ENCODE data around the gene MIF.

DNA sequence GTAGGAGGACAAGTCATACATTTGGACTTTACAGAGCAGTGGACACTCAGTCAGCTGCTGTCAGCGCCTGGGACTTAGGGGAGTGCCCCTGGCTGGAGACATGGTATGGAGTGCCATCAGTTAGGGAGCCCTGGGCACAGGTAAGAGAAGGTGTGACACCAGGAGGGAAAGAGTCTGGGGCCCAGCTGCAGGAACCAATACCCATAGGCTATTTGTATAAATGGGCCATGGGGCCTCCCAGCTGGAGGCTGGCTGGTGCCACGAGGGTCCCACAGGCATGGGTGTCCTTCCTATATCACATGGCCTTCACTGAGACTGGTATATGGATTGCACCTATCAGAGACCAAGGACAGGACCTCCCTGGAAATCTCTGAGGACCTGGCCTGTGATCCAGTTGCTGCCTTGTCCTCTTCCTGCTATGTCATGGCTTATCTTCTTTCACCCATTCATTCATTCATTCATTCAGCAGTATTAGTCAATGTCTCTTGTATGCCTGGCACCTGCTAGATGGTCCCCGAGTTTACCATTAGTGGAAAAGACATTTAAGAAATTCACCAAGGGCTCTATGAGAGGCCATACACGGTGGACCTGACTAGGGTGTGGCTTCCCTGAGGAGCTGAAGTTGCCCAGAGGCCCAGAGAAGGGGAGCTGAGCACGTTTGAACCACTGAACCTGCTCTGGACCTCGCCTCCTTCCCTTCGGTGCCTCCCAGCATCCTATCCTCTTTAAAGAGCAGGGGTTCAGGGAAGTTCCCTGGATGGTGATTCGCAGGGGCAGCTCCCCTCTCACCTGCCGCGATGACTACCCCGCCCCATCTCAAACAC is 850 bp upstream of the MIF start:
- TF ChIP-seq POLR2A (IDR thresholded peaks at IDR 0.05): no peak
- TF ChIP-seq, protein P1, sequence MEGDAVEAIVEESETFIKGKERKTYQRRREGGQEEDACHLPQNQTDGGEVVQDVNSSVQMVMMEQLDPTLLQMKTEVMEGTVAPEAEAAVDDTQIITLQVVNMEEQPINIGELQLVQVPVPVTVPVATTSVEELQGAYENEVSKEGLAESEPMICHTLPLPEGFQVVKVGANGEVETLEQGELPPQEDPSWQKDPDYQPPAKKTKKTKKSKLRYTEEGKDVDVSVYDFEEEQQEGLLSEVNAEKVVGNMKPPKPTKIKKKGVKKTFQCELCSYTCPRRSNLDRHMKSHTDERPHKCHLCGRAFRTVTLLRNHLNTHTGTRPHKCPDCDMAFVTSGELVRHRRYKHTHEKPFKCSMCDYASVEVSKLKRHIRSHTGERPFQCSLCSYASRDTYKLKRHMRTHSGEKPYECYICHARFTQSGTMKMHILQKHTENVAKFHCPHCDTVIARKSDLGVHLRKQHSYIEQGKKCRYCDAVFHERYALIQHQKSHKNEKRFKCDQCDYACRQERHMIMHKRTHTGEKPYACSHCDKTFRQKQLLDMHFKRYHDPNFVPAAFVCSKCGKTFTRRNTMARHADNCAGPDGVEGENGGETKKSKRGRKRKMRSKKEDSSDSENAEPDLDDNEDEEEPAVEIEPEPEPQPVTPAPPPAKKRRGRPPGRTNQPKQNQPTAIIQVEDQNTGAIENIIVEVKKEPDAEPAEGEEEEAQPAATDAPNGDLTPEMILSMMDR (IDR thresholded peaks at IDR 0.05): no peak

All from thyroid gland (tissue), 4 donors.